Cardiac muscle cell (in vitro differentiated cells and primary cell): Measurements from ENCODE around the gene NAV2. TPM values are rescaled to one million over a fixed set of nuclear protein-coding genes. Genes with fewer than 3 reads are reported as not detected.

Experiments used
- DNase-seq, 2 donors: peaks; one replicate each; pipeline versions ENCODE4 v3.0.0 to v3.0.0-alpha.2; 2010 to 2017; ENCODE audit warnings: low read depth in 1 of 2, low spot score in 1 of 2
- H3K27ac ChIP-seq: fragments of 200-600 bp; sonication (generic); 2 replicates; pipeline ENCODE4 v1.5.1; 2016
- H3K27me3 ChIP-seq: fragments of 200-600 bp; sonication (generic); 2 replicates; pipeline ENCODE4 v1.6.0; 2016; ENCODE audit warnings: control low read depth
- H3K36me3 ChIP-seq: fragments of 200-600 bp; sonication (generic); 2 replicates; pipeline ENCODE4 v1.5.1; 2016; ENCODE audit warnings: control low read depth
- H3K4me1 ChIP-seq: fragments of 200-600 bp; sonication (generic); 2 replicates; pipeline ENCODE4 v1.8.1; 2017; ENCODE audit warnings: low read depth, mild to moderate bottlenecking, mixed run types
- H3K4me3 ChIP-seq: fragments of 200-600 bp; sonication (generic); 2 replicates; pipeline ENCODE4 v1.5.1; 2016; ENCODE audit warnings: mild to moderate bottlenecking
- H3K9me3 ChIP-seq: fragments of 200-600 bp; sonication (generic); 2 replicates; pipeline ENCODE4 v1.5.1; 2017; ENCODE audit warnings: low read depth, mild to moderate bottlenecking, control low read depth
- CTCF ChIP-seq: IDR thresholded peaks from 2 replicates; pipeline ENCODE4 v1.5.1; 2012; ENCODE audit warnings: low read depth, mild to moderate bottlenecking, low read length
- polyA plus RNA-seq: library from polyadenylated mRNA; unstranded; fragments of >200 nt; fragmentation: Nextera tagmentation; extraction: Ambion mirVana; gene quantifications from 2 replicates; pipeline ENCODE4 v1.2.1, GENCODE V29; 2016
- total RNA-seq: library from RNA; depleted of rRNA; stranded (reverse); fragments of >200 nt; gene quantifications from 2 replicates; pipeline ENCODE4 v1.2.3, GENCODE V29; 2016

NAV2 gene
- total and polyA plus RNA-seq, 2 experiments from 2014 or later: 113 to 164 TPM

- Histone ChIP-seq H3K9me3 (no peaks in the 10 kb centered on the region), H3K27ac (no peak overlapping the region), H3K36me3 (no peaks in the 10 kb centered on the region), H3K4me3 (no peak overlapping the region), H3K27me3 (peaks cover 2% of the 10 kb centered on the region), H3K4me1 (peaks cover 6% of the 10 kb centered on the region)
- no peak for TF ChIP-seq CTCF
- no peak for DNase-seq
These were observed 131.4 kb downstream of the NAV2 start for GRCh38 chr11:19844012-19844411.

- DNase-seq: no peak
- Histone ChIP-seq H3K4me3 (no peak overlapping the region), H3K27ac (no peak overlapping the region), H3K27me3 (peaks cover 2% of the 10 kb centered on the region), H3K4me1 (peaks cover 14% of the 10 kb centered on the region), H3K9me3 (no peaks in the 10 kb centered on the region), H3K36me3 (no peaks in the 10 kb centered on the region)
- no peak for TF ChIP-seq CTCF
These were observed 132.2 kb downstream of the NAV2 start for GRCh38 chr11:19844806-19845205.

GRCh38 chr11:19845626-19846025 is 133.0 kb downstream of the NAV2 start:
- Histone ChIP-seq H3K4me3 (no peak overlapping the region), H3K27me3 (peaks cover 2% of the 10 kb centered on the region), H3K27ac (no peak overlapping the region), H3K36me3 (no peaks in the 10 kb centered on the region), H3K9me3 (no peaks in the 10 kb centered on the region), H3K4me1 (peaks cover 20% of the 10 kb centered on the region)
- no peak for TF ChIP-seq CTCF
- DNase-seq: no peak

- Histone ChIP-seq H3K27ac (no peak overlapping the region), H3K4me1 (peaks cover 20% of the 10 kb centered on the region), H3K27me3 (peaks cover 2% of the 10 kb centered on the region), H3K4me3 (no peak overlapping the region), H3K36me3 (no peaks in the 10 kb centered on the region), H3K9me3 (no peaks in the 10 kb centered on the region)
- TF ChIP-seq CTCF: no peak
- DNase-seq: peak in 1 of 2 donors; percentile 65
These were observed 134.1 kb downstream of the NAV2 start for GRCh38 chr11:19846654-19847305.

- Histone ChIP-seq H3K9me3 (no peaks in the 10 kb centered on the region), H3K4me3 (no peak overlapping the region), H3K27ac (no peak overlapping the region), H3K27me3 (no peaks in the 10 kb centered on the region), H3K36me3 (no peaks in the 10 kb centered on the region), H3K4me1 (peaks cover 20% of the 10 kb centered on the region)
- no peak for DNase-seq
- no peak for TF ChIP-seq CTCF
These were observed 135.6 kb downstream of the NAV2 start for GRCh38 chr11:19848219-19848618.
